H9 (cell line): ENCODE data around the gene RAB3GAP2. TPM values are rescaled to one million over a fixed set of nuclear protein-coding genes. Genes with fewer than 3 reads are reported as not detected.
"Not testable (repeated sequence)": the region's sequence is repeated elsewhere in the genome, so short reads cannot be mapped to it uniquely, and the experiment has no call there.

Experiments
- DNase-seq: peaks from one replicate; pipeline ENCODE4 v3.0.0-alpha.2; 2017
- H2AFZ ChIP-seq: one replicate; pipeline ENCODE4 v1.6.1; 2013; ENCODE audit warnings: mild to moderate bottlenecking, low read length, control low read depth, moderate library complexity
- H2AK5ac ChIP-seq: 2 replicates; pipeline ENCODE4 v1.6.1; 2013; ENCODE audit warnings: low read length, control low read depth, mixed read lengths; ENCODE audit not compliant: insufficient read length
- H2BK120ac ChIP-seq: one replicate; pipeline ENCODE4 v1.6.1; 2013; ENCODE audit warnings: low read depth, mild to moderate bottlenecking, low read length, control low read depth, inconsistent platforms; ENCODE audit not compliant: poor library complexity, severe bottlenecking
- H2BK12ac ChIP-seq: 2 replicates; pipeline ENCODE4 v1.6.1; 2013; ENCODE audit warnings: low read length, control low read depth, mixed read lengths, low read depth; ENCODE audit not compliant: insufficient read length
- H2BK15ac ChIP-seq: 2 replicates; pipeline ENCODE4 v1.6.1; 2013; ENCODE audit warnings: low read depth, low read length, control low read depth
- H2BK20ac ChIP-seq: one replicate; pipeline ENCODE4 v1.6.1; 2013; ENCODE audit warnings: low read depth, mild to moderate bottlenecking, low read length, control low read depth, inconsistent platforms; ENCODE audit not compliant: poor library complexity, severe bottlenecking
- H2BK5ac ChIP-seq: 2 replicates; pipeline ENCODE4 v1.6.1; 2013; ENCODE audit warnings: low read length, control low read depth, mixed read lengths; ENCODE audit not compliant: insufficient read length
- H3K14ac ChIP-seq: 2 replicates; pipeline ENCODE4 v1.6.1; 2013; ENCODE audit warnings: low read length, control low read depth; ENCODE audit not compliant: insufficient read depth
- H3K18ac ChIP-seq: 2 replicates; pipeline ENCODE4 v1.6.1; 2013; ENCODE audit warnings: low read depth, mild to moderate bottlenecking, mixed read lengths, low read length, control low read depth; ENCODE audit not compliant: insufficient read length
- H3K23ac ChIP-seq: 2 replicates; pipeline ENCODE4 v1.6.1; 2013; ENCODE audit warnings: low read length, control low read depth, mixed read lengths, low read depth; ENCODE audit not compliant: insufficient read length
- H3K23me2 ChIP-seq: 2 replicates; pipeline ENCODE4 v1.6.1; 2013; ENCODE audit warnings: low read depth, mild to moderate bottlenecking, mixed read lengths, low read length, control low read depth; ENCODE audit not compliant: insufficient read length, poor library complexity, severe bottlenecking
- H3K27ac ChIP-seq: 2 replicates; pipeline ENCODE4 v1.5.1; 2013; ENCODE audit warnings: low read length, control low read depth, mixed read lengths, low read depth; ENCODE audit not compliant: insufficient read length
- H3K27me3 ChIP-seq: 2 replicates; pipeline ENCODE4 v1.6.1; 2013; ENCODE audit warnings: low read length, control low read depth, inconsistent platforms; ENCODE audit not compliant: insufficient read depth
- H3K4ac ChIP-seq: 2 replicates; pipeline ENCODE4 v1.6.1; 2013; ENCODE audit warnings: low read depth, mild to moderate bottlenecking, control low read depth, inconsistent platforms, low read length, moderate library complexity
- H3K4me1 ChIP-seq: 2 replicates; pipeline ENCODE4 v1.6.1; 2013; ENCODE audit warnings: low read length, control low read depth, inconsistent platforms; ENCODE audit not compliant: insufficient read depth
- H3K4me2 ChIP-seq: 2 replicates; pipeline ENCODE4 v1.6.1; 2013; ENCODE audit warnings: low read length, control low read depth, mixed read lengths; ENCODE audit not compliant: insufficient read length, insufficient read depth
- H3K56ac ChIP-seq: 2 replicates; pipeline ENCODE4 v1.6.1; 2013; ENCODE audit warnings: low read depth, mild to moderate bottlenecking, mixed read lengths, low read length, control low read depth; ENCODE audit not compliant: insufficient read length
- H3K79me1 ChIP-seq: 2 replicates; pipeline ENCODE4 v1.6.1; 2013; ENCODE audit warnings: low read depth, mild to moderate bottlenecking, moderate library complexity, low read length, control low read depth, inconsistent platforms; ENCODE audit not compliant: insufficient read depth, poor library complexity, severe bottlenecking
- H3K79me2 ChIP-seq: 2 replicates; pipeline ENCODE4 v1.6.1; 2013; ENCODE audit warnings: low read length, control low read depth, inconsistent platforms; ENCODE audit not compliant: insufficient read depth
- H3K9ac ChIP-seq: 2 replicates; pipeline ENCODE4 v1.6.1; 2013; ENCODE audit warnings: low read length, control low read depth, mixed read lengths; ENCODE audit not compliant: insufficient read length; ENCODE audit errors: extremely low read depth
- H3K9me3 ChIP-seq: one replicate; pipeline ENCODE4 v1.6.1; 2013; ENCODE audit warnings: low read depth, low read length, inconsistent platforms; ENCODE audit not compliant: control insufficient read depth
- H3T11ph ChIP-seq: one replicate; pipeline ENCODE4 v1.6.1; 2013; ENCODE audit warnings: mild to moderate bottlenecking, low read length, control low read depth, inconsistent platforms
- H4K20me1 ChIP-seq: one replicate; pipeline ENCODE4 v1.6.1; 2013; ENCODE audit not compliant: control insufficient read depth, insufficient read length, insufficient read depth
- H4K5ac ChIP-seq: 2 replicates; pipeline ENCODE4 v1.6.1; 2013; ENCODE audit warnings: low read depth, mild to moderate bottlenecking, mixed read lengths, low read length, control low read depth; ENCODE audit not compliant: insufficient read length
- H4K8ac ChIP-seq: replicated peaks from 2 replicates; pipeline ENCODE4 v1.6.1; 2013; ENCODE audit warnings: low read length, control low read depth, mixed read lengths, low read depth; ENCODE audit not compliant: insufficient read length
- H4K91ac ChIP-seq: 2 replicates; pipeline ENCODE4 v1.6.1; 2013; ENCODE audit warnings: low read depth, mild to moderate bottlenecking, moderate library complexity, mixed read lengths, low read length, control low read depth; ENCODE audit not compliant: insufficient read length
- H3K27ac Mint-ChIP-seq, 3 experiments: 2 replicates in 2 of 3; 3 replicates in 1 of 3; pipeline ENCODE4 v1.8.0; 2020 to 2021; ENCODE audit warnings: mixed read lengths in 3 of 3, mild to moderate bottlenecking in 1 of 3, moderate library complexity in 1 of 3
- H3K27me3 Mint-ChIP-seq: 2 replicates; pipeline ENCODE4 v1.8.0; 2021; ENCODE audit warnings: low read depth, mild to moderate bottlenecking, moderate library complexity, mixed read lengths
- H3K36me3 Mint-ChIP-seq, 3 experiments: 2 replicates in 2 of 3; 3 replicates in 1 of 3; pipeline ENCODE4 v1.8.0; 2020 to 2021; ENCODE audit warnings: low read depth in 3 of 3, mixed read lengths in 3 of 3; ENCODE audit not compliant: insufficient read depth in 1 of 3
- H3K4me1 Mint-ChIP-seq, 2 experiments: 2 replicates each; pipeline ENCODE4 v1.8.0; 2020; ENCODE audit warnings: mixed read lengths in 2 of 2
- H3K4me3 Mint-ChIP-seq, 2 experiments: 2 replicates in 1 of 2; 3 replicates in 1 of 2; pipeline ENCODE4 v1.8.0; 2020 to 2021; ENCODE audit warnings: mild to moderate bottlenecking in 2 of 2, mixed read lengths in 2 of 2, moderate library complexity in 1 of 2
- H3K9me3 Mint-ChIP-seq, 2 experiments: 2 replicates in 1 of 2; 3 replicates in 1 of 2; pipeline ENCODE4 v1.8.0; 2020; ENCODE audit warnings: mild to moderate bottlenecking in 2 of 2, mixed read lengths in 2 of 2, moderate library complexity in 1 of 2
- WGBS: extraction: QIAGEN DNeasy Blood & Tissue Kit; methylation state at CpG from one replicate; pipeline ENCODE4 v1.1.7; 2013; ENCODE audit warnings: missing lambda C conversion rate, low lambda C conversion rate, mixed read lengths; ENCODE audit not compliant: insufficient read length; ENCODE audit errors: extremely low coverage; 5-methylcytosine and 5-hydroxymethylcytosine counted together
- total RNA-seq: library from RNA; stranded (reverse); gene quantifications from 2 replicates; pipeline ENCODE4 v1.2.1, GENCODE V29; 2021
- TF ChIP-seq, protein P1 (sequence below): fragments of 200-600 bp; sonication (generic); conservative IDR thresholded peaks from 3 replicates; pipeline ENCODE4 v1.8.0; 2021; ENCODE audit warnings: antibody characterized with exemption, mild to moderate bottlenecking

RAB3GAP2 gene
- total RNA-seq, 1 experiment from 2014 or later: 48.3 TPM

DNA sequence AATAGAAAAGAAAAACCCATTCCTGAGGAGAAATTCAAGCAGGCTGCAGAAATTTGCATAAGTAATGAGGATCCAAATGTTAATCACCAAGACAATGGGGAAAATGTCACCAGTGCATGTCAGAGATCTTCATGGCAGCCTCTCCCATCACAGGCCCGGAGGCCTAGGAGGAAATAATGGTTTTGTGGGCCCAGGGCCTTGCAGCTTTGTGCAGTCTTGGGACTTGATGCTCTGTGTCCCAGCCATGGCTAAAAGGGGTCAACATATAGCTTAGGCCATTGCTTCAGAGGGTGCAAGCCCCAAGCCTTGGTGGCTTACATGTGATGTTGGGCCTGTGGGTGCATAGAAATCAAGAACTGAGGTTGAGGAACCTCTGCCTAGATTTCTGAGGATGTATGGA is 22.7 kb downstream of the RAB3GAP2 start:
- Histone ChIP-seq H4K8ac (no peak overlapping the region), H3K27ac (no peak overlapping the region), H3K4me2 (no peak overlapping the region), H3K23ac (no peak overlapping the region), H3K4ac (no peak overlapping the region), H2AK5ac (no peak overlapping the region), H3K9me3 (peaks cover 24% of the 10 kb centered on the region), H3K9ac (no peak overlapping the region), H4K91ac (no peak overlapping the region), H3K79me1 (peaks cover 12% of the 10 kb centered on the region), H2BK5ac (no peak overlapping the region), H3K56ac (no peak overlapping the region), H3K18ac (no peak overlapping the region), H2BK15ac (no peak overlapping the region), H3K79me2 (peaks cover 3% of the 10 kb centered on the region; the same call in 1 of the 2 replicates), H2BK120ac (no peak overlapping the region), H3T11ph (no peak overlapping the region), H3K23me2 (no peaks in the 10 kb centered on the region), H3K14ac (no peak overlapping the region), H2BK12ac (no peak overlapping the region), H2BK20ac (no peak overlapping the region), H2AFZ (no peak overlapping the region), H3K27me3 (no peaks in the 10 kb centered on the region), H3K4me1 (no peaks in the 10 kb centered on the region; the same call in 1 of the 2 replicates), H4K5ac (no peak overlapping the region), H4K20me1 (no peaks in the 10 kb centered on the region)
- TF ChIP-seq, protein P1, sequence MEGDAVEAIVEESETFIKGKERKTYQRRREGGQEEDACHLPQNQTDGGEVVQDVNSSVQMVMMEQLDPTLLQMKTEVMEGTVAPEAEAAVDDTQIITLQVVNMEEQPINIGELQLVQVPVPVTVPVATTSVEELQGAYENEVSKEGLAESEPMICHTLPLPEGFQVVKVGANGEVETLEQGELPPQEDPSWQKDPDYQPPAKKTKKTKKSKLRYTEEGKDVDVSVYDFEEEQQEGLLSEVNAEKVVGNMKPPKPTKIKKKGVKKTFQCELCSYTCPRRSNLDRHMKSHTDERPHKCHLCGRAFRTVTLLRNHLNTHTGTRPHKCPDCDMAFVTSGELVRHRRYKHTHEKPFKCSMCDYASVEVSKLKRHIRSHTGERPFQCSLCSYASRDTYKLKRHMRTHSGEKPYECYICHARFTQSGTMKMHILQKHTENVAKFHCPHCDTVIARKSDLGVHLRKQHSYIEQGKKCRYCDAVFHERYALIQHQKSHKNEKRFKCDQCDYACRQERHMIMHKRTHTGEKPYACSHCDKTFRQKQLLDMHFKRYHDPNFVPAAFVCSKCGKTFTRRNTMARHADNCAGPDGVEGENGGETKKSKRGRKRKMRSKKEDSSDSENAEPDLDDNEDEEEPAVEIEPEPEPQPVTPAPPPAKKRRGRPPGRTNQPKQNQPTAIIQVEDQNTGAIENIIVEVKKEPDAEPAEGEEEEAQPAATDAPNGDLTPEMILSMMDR: no peak
- no CpG with 5 or more reads among the region's 1 CpG for WGBS
- Mint-ChIP-seq H3K4me3 (no peak overlapping the region), H3K9me3 (peaks cover 56 to 72% of the 10 kb centered on the region in 2 experiments), H3K4me1 (peaks cover 25 to 26% of the 10 kb centered on the region in 2 experiments), H3K36me3 (peaks cover 74 to 84% (median 82%) of the 10 kb centered on the region in 3 experiments), H3K27me3 (no peaks in the 10 kb centered on the region), H3K27ac (no peak overlapping the region)
- DNase-seq: no peak

DNA sequence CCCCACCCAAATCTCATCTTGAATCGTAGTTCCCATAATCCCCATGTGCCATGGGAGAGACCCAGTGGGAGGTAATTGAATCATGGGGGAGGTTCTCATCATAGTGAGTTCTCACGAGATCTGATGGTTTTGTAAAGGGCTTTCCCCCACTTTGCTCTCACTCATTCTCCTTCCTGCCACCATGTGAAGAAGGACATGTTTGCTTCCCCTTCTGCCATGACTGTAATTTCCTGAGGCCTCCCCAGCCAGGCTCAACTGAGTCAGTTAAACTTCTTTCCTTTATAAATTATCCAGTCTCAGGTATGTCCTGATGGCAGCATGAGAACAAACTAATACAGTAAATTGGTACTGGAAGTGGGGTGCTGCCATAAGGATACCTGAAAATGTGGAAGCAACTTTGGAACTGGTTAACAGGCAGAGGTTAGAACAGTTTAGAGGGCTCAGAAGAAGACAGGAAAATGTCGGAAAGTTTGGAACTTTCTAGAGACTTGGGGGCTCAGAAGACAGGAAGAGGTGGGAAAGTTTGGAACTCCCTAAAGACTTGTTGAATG is 23.5 kb downstream of the RAB3GAP2 start:
- H4K91ac ChIP-seq, H3K4ac ChIP-seq, H3K4me3 Mint-ChIP-seq, H2BK12ac ChIP-seq, H3K18ac ChIP-seq, H2AK5ac ChIP-seq, H3K27me3 Mint-ChIP-seq, DNase-seq, H2BK15ac ChIP-seq, H4K8ac ChIP-seq, H3K27ac Mint-ChIP-seq, H3K79me2 ChIP-seq, H3T11ph ChIP-seq, H2BK120ac ChIP-seq, H2AFZ ChIP-seq, H3K9ac ChIP-seq, H3K23me2 ChIP-seq, H4K20me1 ChIP-seq, H3K4me1 ChIP-seq, H2BK20ac ChIP-seq, H3K27me3 ChIP-seq, H3K27ac ChIP-seq, H3K56ac ChIP-seq, H3K4me2 ChIP-seq, H3K23ac ChIP-seq, H2BK5ac ChIP-seq, H4K5ac ChIP-seq, H3K14ac ChIP-seq: not testable (repeated sequence)
- WGBS: no CpG with 5 or more reads among the region's 3 CpGs
- peaks cover 12% of the 10 kb centered on the region for H3K79me1 ChIP-seq
- Mint-ChIP-seq H3K36me3 (peaks cover 69 to 90% (median 82%) of the 10 kb centered on the region in 3 experiments), H3K4me1 (peaks cover 25 to 27% of the 10 kb centered on the region in 2 experiments), H3K9me3 (peaks cover 61 to 70% of the 10 kb centered on the region in 2 experiments)
- H3K9me3 ChIP-seq: peaks cover 24% of the 10 kb centered on the region
